ENCODE results near the gene TMEM106C. TPM values are rescaled to one million over a fixed set of nuclear protein-coding genes. Genes with fewer than 3 reads are reported as not detected.

The TMEM106C gene
- total and polyA plus RNA-seq, 2 of the 13 experiments (the other 11 are each of a cell fraction or from before 2014, with no cell fraction given), result 132 to 192 TPM

DNA sequence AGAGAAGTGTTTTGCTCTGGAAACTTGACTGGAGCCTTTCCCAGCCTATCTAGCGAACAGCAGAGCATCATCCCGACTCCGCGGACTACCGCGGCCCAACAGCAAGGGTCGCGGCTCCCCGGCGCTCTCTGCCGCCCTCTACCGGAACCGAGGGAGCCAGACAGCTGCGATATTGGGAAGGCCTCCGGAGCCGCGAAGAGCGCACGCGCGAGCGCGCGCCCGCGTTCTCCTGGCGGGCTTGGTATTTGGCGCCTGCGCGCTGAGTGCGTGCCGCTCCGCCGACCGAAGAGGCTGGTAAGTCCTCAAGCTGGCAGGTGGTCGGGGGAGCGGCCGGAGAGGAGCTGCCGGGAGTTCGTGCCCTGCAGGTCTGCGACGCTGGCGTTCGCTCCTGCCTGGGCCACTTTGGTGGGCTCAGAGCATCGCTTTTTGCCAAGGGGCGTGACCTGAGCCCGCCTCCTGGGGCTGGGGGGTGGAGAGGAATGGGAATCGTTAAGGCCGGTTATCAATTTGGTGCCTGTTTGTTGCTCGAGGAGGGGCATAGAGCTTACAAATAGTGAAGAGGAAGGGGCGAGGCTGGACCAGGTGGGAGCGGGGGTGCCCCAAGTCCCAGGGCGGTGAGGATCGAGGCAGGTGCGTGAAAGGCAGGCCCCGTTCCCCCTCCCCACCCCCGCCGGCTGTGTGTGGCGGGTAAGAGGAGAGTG, at the start of gene TMEM106C (continued):
- TF ChIP-seq ZNF468 (CRISPR knock-in tag; IDR thresholded peaks at IDR 0.05), result no peak
- TF ChIP-seq ZNF792 (CRISPR knock-in tag; IDR thresholded peaks at IDR 0.05), result no peak
- TF ChIP-seq, protein P1, sequence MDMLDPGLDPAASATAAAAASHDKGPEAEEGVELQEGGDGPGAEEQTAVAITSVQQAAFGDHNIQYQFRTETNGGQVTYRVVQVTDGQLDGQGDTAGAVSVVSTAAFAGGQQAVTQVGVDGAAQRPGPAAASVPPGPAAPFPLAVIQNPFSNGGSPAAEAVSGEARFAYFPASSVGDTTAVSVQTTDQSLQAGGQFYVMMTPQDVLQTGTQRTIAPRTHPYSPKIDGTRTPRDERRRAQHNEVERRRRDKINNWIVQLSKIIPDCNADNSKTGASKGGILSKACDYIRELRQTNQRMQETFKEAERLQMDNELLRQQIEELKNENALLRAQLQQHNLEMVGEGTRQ (IDR thresholded peaks at IDR 0.05; ENCODE audit: low read depth, low read length), result no peak
- TF ChIP-seq, protein P1 (CRISPR knock-in tag; IDR thresholded peaks at IDR 0.05; ENCODE audit: borderline replicate concordance), result no peak
- TF ChIP-seq, protein P2, sequence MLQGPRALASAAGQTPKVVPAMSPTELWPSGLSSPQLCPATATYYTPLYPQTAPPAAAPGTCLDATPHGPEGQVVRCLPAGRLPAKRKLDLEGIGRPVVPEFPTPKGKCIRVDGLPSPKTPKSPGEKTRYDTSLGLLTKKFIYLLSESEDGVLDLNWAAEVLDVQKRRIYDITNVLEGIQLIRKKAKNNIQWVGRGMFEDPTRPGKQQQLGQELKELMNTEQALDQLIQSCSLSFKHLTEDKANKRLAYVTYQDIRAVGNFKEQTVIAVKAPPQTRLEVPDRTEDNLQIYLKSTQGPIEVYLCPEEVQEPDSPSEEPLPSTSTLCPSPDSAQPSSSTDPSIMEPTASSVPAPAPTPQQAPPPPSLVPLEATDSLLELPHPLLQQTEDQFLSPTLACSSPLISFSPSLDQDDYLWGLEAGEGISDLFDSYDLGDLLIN (CRISPR knock-in tag; IDR thresholded peaks at IDR 0.05; ENCODE audit: borderline replicate concordance), result peak; percentile 68; the same call in 1 of the 2 replicates
- TF ChIP-seq MAFG (CRISPR knock-in tag; IDR thresholded peaks at IDR 0.05), result no peak
- TF ChIP-seq JUND (CRISPR knock-in tag; IDR thresholded peaks at IDR 0.05), result no peak
- no peak for TF ChIP-seq ZNF761 (CRISPR knock-in tag; conservative IDR thresholded peaks at IDR 0.05)
- TF ChIP-seq EHMT2 (IDR thresholded peaks at IDR 0.05; ENCODE audit: borderline replicate concordance, low read depth, low read length), result no peak
- TF ChIP-seq ZNF484 (CRISPR knock-in tag; IDR thresholded peaks at IDR 0.05; ENCODE audit: borderline replicate concordance, low read depth), result no peak
- 0 out of 2 replicates have a peak, but pooled peaks have one; percentile 47 for TF ChIP-seq ZNF749 (CRISPR knock-in tag; IDR thresholded peaks at IDR 0.05; ENCODE audit: borderline replicate concordance)
- no peak for TF ChIP-seq ZNF460 (CRISPR knock-in tag; IDR thresholded peaks at IDR 0.05; ENCODE audit: borderline replicate concordance)
- 0 out of 2 replicates have a peak, but pooled peaks have one; percentile 38 for TF ChIP-seq PHF20 (CRISPR knock-in tag; IDR thresholded peaks at IDR 0.05)
- no peak for TF ChIP-seq AGO1 (IDR thresholded peaks at IDR 0.05; ENCODE audit: low read depth, low read length, poor library complexity, severe bottlenecking)
- TF ChIP-seq HOXA3 (CRISPR knock-in tag; IDR thresholded peaks at IDR 0.05), result peak; percentile 69; the same call in 1 of the 2 replicates
- TF ChIP-seq ZNF724P (CRISPR knock-in tag; IDR thresholded peaks at IDR 0.05; ENCODE audit: borderline replicate concordance), result peak; percentile 56; the same call in 1 of the 2 replicates
- TF ChIP-seq, protein P3, sequence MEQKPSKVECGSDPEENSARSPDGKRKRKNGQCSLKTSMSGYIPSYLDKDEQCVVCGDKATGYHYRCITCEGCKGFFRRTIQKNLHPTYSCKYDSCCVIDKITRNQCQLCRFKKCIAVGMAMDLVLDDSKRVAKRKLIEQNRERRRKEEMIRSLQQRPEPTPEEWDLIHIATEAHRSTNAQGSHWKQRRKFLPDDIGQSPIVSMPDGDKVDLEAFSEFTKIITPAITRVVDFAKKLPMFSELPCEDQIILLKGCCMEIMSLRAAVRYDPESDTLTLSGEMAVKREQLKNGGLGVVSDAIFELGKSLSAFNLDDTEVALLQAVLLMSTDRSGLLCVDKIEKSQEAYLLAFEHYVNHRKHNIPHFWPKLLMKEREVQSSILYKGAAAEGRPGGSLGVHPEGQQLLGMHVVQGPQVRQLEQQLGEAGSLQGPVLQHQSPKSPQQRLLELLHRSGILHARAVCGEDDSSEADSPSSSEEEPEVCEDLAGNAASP (CRISPR knock-in tag; IDR thresholded peaks at IDR 0.05; ENCODE audit: borderline replicate concordance), result no peak
- 0 out of 2 replicates have a peak, but pooled peaks have one; percentile 27 for TF ChIP-seq ETV6 (CRISPR knock-in tag; conservative IDR thresholded peaks at IDR 0.05)
- peak; percentile 92 for TF ChIP-seq ZNF781 (CRISPR knock-in tag; IDR thresholded peaks at IDR 0.05; ENCODE audit: borderline replicate concordance, not compliant biosample characterization)
- TF ChIP-seq CREB1 (IDR thresholded peaks at IDR 0.05), result no peak
- TF ChIP-seq CREB1 (CRISPR knock-in tag; IDR thresholded peaks at IDR 0.05), result no peak
- peak; percentile 35; the same call in 1 of the 2 replicates for TF ChIP-seq HNF4A (CRISPR knock-in tag; IDR thresholded peaks at IDR 0.05)
- no peak for TF ChIP-seq KLF9 (CRISPR knock-in tag; IDR thresholded peaks at IDR 0.05; ENCODE audit: low read depth)
- no peak; the same call in 1 of the 2 replicates for TF ChIP-seq MTA1 (CRISPR knock-in tag; IDR thresholded peaks at IDR 0.05; ENCODE audit: borderline replicate concordance)
- TF ChIP-seq ELF3 (CRISPR knock-in tag; IDR thresholded peaks at IDR 0.05), result peak; percentile 52; the same call in 1 of the 2 replicates
- TF ChIP-seq, protein P4, sequence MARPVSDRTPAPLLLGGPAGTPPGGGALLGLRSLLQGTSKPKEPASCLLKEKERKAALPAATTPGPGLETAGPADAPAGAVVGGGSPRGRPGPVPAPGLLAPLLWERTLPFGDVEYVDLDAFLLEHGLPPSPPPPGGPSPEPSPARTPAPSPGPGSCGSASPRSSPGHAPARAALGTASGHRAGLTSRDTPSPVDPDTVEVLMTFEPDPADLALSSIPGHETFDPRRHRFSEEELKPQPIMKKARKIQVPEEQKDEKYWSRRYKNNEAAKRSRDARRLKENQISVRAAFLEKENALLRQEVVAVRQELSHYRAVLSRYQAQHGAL (CRISPR knock-in tag; IDR thresholded peaks at IDR 0.05; ENCODE audit: not compliant biosample characterization), result peak; percentile 58

Data from HepG2 (cell line).